SU-DHL-6 (cell line): ENCODE data around the gene ISG20.

Experiments used
- H2AFZ ChIP-seq: fragments of 200-600 bp; sonication (generic); 2 replicates; pipeline ENCODE4 v1.6.1; 2014; ENCODE audit warnings: low read depth, mild to moderate bottlenecking, moderate library complexity, mixed read lengths, antibody characterized with exemption, low read length; ENCODE audit not compliant: severe bottlenecking
- H3F3A ChIP-seq: fragments of 200-600 bp; shearing (Covaris generic); 2 replicates; pipeline ENCODE4 v1.6.0; 2016; ENCODE audit warnings: antibody characterized with exemption, mild to moderate bottlenecking; ENCODE audit not compliant: insufficient read depth
- H3K27ac ChIP-seq: fragments of 200-600 bp; sonication (generic); 2 replicates; pipeline ENCODE4 v1.5.1; 2016; ENCODE audit warnings: low read depth, mild to moderate bottlenecking, low read length, moderate library complexity, mixed read lengths
- H3K27me3 ChIP-seq: fragments of 200-600 bp; sonication (generic), shearing (Covaris generic); 2 replicates; pipeline ENCODE4 v1.6.0; 2014; ENCODE audit warnings: mild to moderate bottlenecking, low read length
- H3K36me3 ChIP-seq: fragments of 200-600 bp; sonication (generic); 2 replicates; pipeline ENCODE4 v1.6.1; 2014; ENCODE audit warnings: mild to moderate bottlenecking, low read length, mixed read lengths
- H3K4me2 ChIP-seq: fragments of 300-600, 200-600 bp; shearing (Covaris generic), sonication (generic); 2 replicates; pipeline ENCODE4 v1.6.0; 2014; ENCODE audit warnings: low read length, low read depth, mild to moderate bottlenecking; ENCODE audit not compliant: poor library complexity, severe bottlenecking
- H3K4me3 ChIP-seq: fragments of 200-600 bp; sonication (generic); 2 replicates; pipeline ENCODE4 v1.5.1; 2014; ENCODE audit warnings: antibody characterized with exemption, low read length, mild to moderate bottlenecking, mixed read lengths; ENCODE audit not compliant: insufficient read depth, poor library complexity, severe bottlenecking
- H3K79me2 ChIP-seq: fragments of 200-600 bp; sonication (generic); 2 replicates; pipeline ENCODE4 v1.6.1; 2014; ENCODE audit warnings: mild to moderate bottlenecking, low read length, moderate library complexity; ENCODE audit not compliant: insufficient read depth
- H3K9ac ChIP-seq: fragments of 200-600 bp; sonication (generic); 2 replicates; pipeline ENCODE4 v1.7.0; 2014; ENCODE audit warnings: mild to moderate bottlenecking, low read length
- H3K9me2 ChIP-seq: fragments of 200-600 bp; sonication (generic); replicated peaks from 2 replicates; pipeline ENCODE4 v1.6.1; 2014; ENCODE audit warnings: low read length; ENCODE audit not compliant: insufficient read depth
- H3K9me3 ChIP-seq: fragments of 200-600 bp; sonication (generic); 2 replicates; pipeline ENCODE4 v1.6.1; 2014; ENCODE audit warnings: low read length, mixed read lengths; ENCODE audit not compliant: insufficient read depth
- H4K20me1 ChIP-seq: fragments of 200-600 bp; sonication (generic); 2 replicates; pipeline ENCODE4 v1.6.1; 2014; ENCODE audit warnings: low read depth, mild to moderate bottlenecking, antibody characterized with exemption, low read length, moderate library complexity, mixed read lengths
- CTCF ChIP-seq: fragments of 200-600 bp; sonication (generic); IDR thresholded peaks from one replicate; pipeline ENCODE4 v1.5.1; 2017; ENCODE audit warnings: antibody characterized with exemption, mild to moderate bottlenecking, low read length, moderate library complexity; ENCODE audit not compliant: insufficient read depth, poor library complexity, severe bottlenecking
- EZH2phosphoT487 ChIP-seq: fragments of 200-600 bp; sonication (generic), shearing (Covaris generic); conservative IDR thresholded peaks from 2 replicates; pipeline ENCODE4 v1.6.1; 2018; ENCODE audit warnings: mild to moderate bottlenecking, antibody characterized with exemption, low read length, moderate library complexity, mixed read lengths

The ISG20 gene

GRCh38 chr15:88680241-88681001, 41.6 kb downstream of the ISG20 start:
- no peaks in the 10 kb centered on the region for H3K36me3 ChIP-seq
- H3K9me2 ChIP-seq, result no peaks in the 10 kb centered on the region
- H3F3A ChIP-seq, result no peaks in the 10 kb centered on the region
- H3K9me3 ChIP-seq, result no peaks in the 10 kb centered on the region
- no peaks in the 10 kb centered on the region for H3K27me3 ChIP-seq
- H3K27ac ChIP-seq, result no peak overlapping the region
- H4K20me1 ChIP-seq, result no peaks in the 10 kb centered on the region
- H3K9ac ChIP-seq, result no peak overlapping the region
- H3K4me3 ChIP-seq, result no peak overlapping the region
- TF ChIP-seq EZH2phosphoT487 (no peak), CTCF (no peak)
- no peak overlapping the region for H3K4me2 ChIP-seq
- no peaks in the 10 kb centered on the region for H3K79me2 ChIP-seq
- no peak overlapping the region for H2AFZ ChIP-seq

- Histone ChIP-seq H3K9me3 (no peaks in the 10 kb centered on the region), H3K27me3 (no peaks in the 10 kb centered on the region), H3K27ac (no peak overlapping the region), H3K9ac (no peak overlapping the region), H3K9me2 (no peaks in the 10 kb centered on the region), H3K4me3 (no peak overlapping the region), H3K36me3 (no peaks in the 10 kb centered on the region), H3K4me2 (no peak overlapping the region), H3K79me2 (no peaks in the 10 kb centered on the region), H2AFZ (no peak overlapping the region), H3F3A (no peaks in the 10 kb centered on the region), H4K20me1 (no peaks in the 10 kb centered on the region)
- TF ChIP-seq EZH2phosphoT487 (no peak), CTCF (no peak)
Observed at GRCh38 chr15:88681610-88682221, 42.9 kb downstream of the ISG20 start.

GRCh38 chr15:88684345-88684744, 45.5 kb downstream of the ISG20 start:
- Histone ChIP-seq H3K9ac (no peak overlapping the region), H3K79me2 (no peaks in the 10 kb centered on the region), H3K9me3 (no peaks in the 10 kb centered on the region), H3K36me3 (no peaks in the 10 kb centered on the region), H3K4me3 (no peak overlapping the region), H3K27me3 (no peaks in the 10 kb centered on the region; the same call in 1 of the 2 replicates), H3K4me2 (no peak overlapping the region), H3F3A (no peaks in the 10 kb centered on the region), H3K9me2 (no peaks in the 10 kb centered on the region), H2AFZ (no peak overlapping the region), H3K27ac (no peak overlapping the region), H4K20me1 (no peaks in the 10 kb centered on the region)
- TF ChIP-seq CTCF (no peak), EZH2phosphoT487 (no peak)
